ENCODE data around the gene NT5DC4. TPM values are rescaled to one million over a fixed set of nuclear protein-coding genes. Genes with fewer than 3 reads are reported as not detected.

Gene NT5DC4
- polyA plus RNA-seq, 1 of the 3 experiments (the other 2 are of a cell fraction) = not detected

DNA sequence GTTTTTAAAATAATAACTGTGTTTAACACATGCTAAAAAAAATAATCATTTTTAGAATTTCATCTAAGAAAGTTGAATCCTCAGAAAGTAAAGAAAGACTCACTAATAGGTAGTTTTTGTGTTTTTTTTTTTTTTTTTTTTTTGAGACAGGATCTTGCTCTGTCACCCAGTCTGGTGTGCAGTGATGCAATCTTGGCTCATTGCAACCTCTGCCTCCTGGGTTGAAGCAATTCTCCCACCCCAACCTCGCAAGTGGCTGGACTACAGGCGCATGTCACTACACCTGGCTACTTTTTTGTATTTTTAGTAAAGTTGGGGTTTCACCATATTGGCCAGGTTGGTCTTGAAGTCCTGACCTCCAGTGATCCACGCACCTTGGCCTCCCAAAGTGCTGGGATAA, 36.4 kb downstream of the NT5DC4 start:
- no peaks in the 10 kb centered on the region for H3K27me3 ChIP-seq (ENCODE audit: insufficient read depth)
- H3K9ac ChIP-seq = no peak overlapping the region
- no peak overlapping the region for H3K4me2 ChIP-seq
- H3K79me2 ChIP-seq (ENCODE audit: insufficient read depth) = peaks cover 63% of the 10 kb centered on the region; the same call in 1 of the 2 replicates
- peaks cover 7% of the 10 kb centered on the region for H3F3A ChIP-seq (replicated peaks; ENCODE audit: insufficient read depth)
- ChIA-PET POLR2A (no interaction called here), CTCF (no interaction called here)
- H2AFZ ChIP-seq (ENCODE audit: low read depth) = no peak overlapping the region; the same call in 1 of the 2 replicates
- no peak for DNase-seq
- H3K9me2 ChIP-seq = no peaks in the 10 kb centered on the region
- H3K4me3 ChIP-seq (ENCODE audit: low read depth in 2 of 2, low read length in 1 of 2) = no peak overlapping the region
- no peaks in the 10 kb centered on the region for H4K20me1 ChIP-seq (ENCODE audit: insufficient read depth)
- TF ChIP-seq, protein P1, sequence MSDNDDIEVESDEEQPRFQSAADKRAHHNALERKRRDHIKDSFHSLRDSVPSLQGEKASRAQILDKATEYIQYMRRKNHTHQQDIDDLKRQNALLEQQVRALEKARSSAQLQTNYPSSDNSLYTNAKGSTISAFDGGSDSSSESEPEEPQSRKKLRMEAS (IDR thresholded peaks at IDR 0.05; ENCODE audit: low read depth) = no peak
- no peak for TF ChIP-seq RAD21 (IDR thresholded peaks at IDR 0.05; ENCODE audit: low read length)
- TF ChIP-seq RFX5 (IDR thresholded peaks at IDR 0.05; ENCODE audit: low read length) = no peak
- no peak for TF ChIP-seq POLR2AphosphoS5 (IDR thresholded peaks at IDR 0.05; ENCODE audit: low read depth, low read length)
- TF ChIP-seq SIN3A (IDR thresholded peaks at IDR 0.05; ENCODE audit: borderline replicate concordance, low read depth, low read length) = no peak
- H3K27ac ChIP-seq (ENCODE audit: low read depth in 2 of 2, low read length in 1 of 2) = no peak overlapping the region
- H3K36me3 ChIP-seq (replicated peaks in 1 of 2; ENCODE audit: control insufficient read depth in 1 of 2, insufficient read depth in 2 of 2, low read length in 1 of 2) = peaks cover 36 to 58% of the 10 kb centered on the region in 2 experiments
- peaks cover 0 to 3% of the 10 kb centered on the region in 2 experiments; a peak in 1 of 4 replicates for H3K4me1 ChIP-seq (ENCODE audit: control insufficient read depth in 1 of 2, insufficient read depth in 2 of 2, low read depth in 1 of 2, low read length in 1 of 2)
- WGBS (ENCODE audit: low lambda C conversion rate) = 97% methylated on average over 3 of the region's 3 CpGs
- no peaks in the 10 kb centered on the region for H3K9me3 ChIP-seq

- ChIA-PET POLR2A (no interaction called here), CTCF (interaction anchor here (6.9 kb wide), 1 partner anchor 9 kb away, joined by 40 read pairs; no protein-coding TSS in a partner anchor)
- Histone ChIP-seq H3K9ac (no peak overlapping the region), H4K20me1 (ENCODE audit: insufficient read depth) (no peaks in the 10 kb centered on the region), H3K79me2 (ENCODE audit: insufficient read depth) (peaks cover 67% of the 10 kb centered on the region), H3K27me3 (ENCODE audit: insufficient read depth) (no peaks in the 10 kb centered on the region), H2AFZ (ENCODE audit: low read depth) (no peak overlapping the region; the same call in 1 of the 2 replicates), H3F3A (replicated peaks; ENCODE audit: insufficient read depth) (no peaks in the 10 kb centered on the region), H3K9me2 (no peaks in the 10 kb centered on the region), H3K4me1 (ENCODE audit: control insufficient read depth in 1 of 2, insufficient read depth in 2 of 2, low read depth in 1 of 2, low read length in 1 of 2) (peaks cover 6 to 7% of the 10 kb centered on the region in 2 experiments; a peak in 3 of 4 replicates), H3K27ac (ENCODE audit: low read depth in 2 of 2, low read length in 1 of 2) (no peak overlapping the region), H3K36me3 (replicated peaks in 1 of 2; ENCODE audit: control insufficient read depth in 1 of 2, insufficient read depth in 2 of 2, low read length in 1 of 2) (peaks cover 36 to 57% of the 10 kb centered on the region in 2 experiments), H3K4me3 (ENCODE audit: low read depth in 2 of 2, low read length in 1 of 2) (no peak overlapping the region), H3K9me3 (no peaks in the 10 kb centered on the region), H3K4me2 (no peak overlapping the region)
- DNase-seq = no peak
- no peak for TF ChIP-seq USF1 (IDR thresholded peaks at IDR 0.05; ENCODE audit: borderline replicate concordance, low read depth)
- TF ChIP-seq CHD2 (IDR thresholded peaks at IDR 0.05; ENCODE audit: low read length, partially characterized antibody) = no peak
- TF ChIP-seq, protein P2, sequence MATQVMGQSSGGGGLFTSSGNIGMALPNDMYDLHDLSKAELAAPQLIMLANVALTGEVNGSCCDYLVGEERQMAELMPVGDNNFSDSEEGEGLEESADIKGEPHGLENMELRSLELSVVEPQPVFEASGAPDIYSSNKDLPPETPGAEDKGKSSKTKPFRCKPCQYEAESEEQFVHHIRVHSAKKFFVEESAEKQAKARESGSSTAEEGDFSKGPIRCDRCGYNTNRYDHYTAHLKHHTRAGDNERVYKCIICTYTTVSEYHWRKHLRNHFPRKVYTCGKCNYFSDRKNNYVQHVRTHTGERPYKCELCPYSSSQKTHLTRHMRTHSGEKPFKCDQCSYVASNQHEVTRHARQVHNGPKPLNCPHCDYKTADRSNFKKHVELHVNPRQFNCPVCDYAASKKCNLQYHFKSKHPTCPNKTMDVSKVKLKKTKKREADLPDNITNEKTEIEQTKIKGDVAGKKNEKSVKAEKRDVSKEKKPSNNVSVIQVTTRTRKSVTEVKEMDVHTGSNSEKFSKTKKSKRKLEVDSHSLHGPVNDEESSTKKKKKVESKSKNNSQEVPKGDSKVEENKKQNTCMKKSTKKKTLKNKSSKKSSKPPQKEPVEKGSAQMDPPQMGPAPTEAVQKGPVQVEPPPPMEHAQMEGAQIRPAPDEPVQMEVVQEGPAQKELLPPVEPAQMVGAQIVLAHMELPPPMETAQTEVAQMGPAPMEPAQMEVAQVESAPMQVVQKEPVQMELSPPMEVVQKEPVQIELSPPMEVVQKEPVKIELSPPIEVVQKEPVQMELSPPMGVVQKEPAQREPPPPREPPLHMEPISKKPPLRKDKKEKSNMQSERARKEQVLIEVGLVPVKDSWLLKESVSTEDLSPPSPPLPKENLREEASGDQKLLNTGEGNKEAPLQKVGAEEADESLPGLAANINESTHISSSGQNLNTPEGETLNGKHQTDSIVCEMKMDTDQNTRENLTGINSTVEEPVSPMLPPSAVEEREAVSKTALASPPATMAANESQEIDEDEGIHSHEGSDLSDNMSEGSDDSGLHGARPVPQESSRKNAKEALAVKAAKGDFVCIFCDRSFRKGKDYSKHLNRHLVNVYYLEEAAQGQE (IDR thresholded peaks at IDR 0.05; ENCODE audit: low read depth, low read length) = no peak
- TF ChIP-seq, protein P1 (IDR thresholded peaks at IDR 0.05; ENCODE audit: low read depth) = no peak
- no peak for TF ChIP-seq FOXJ3 (CRISPR knock-in tag; IDR thresholded peaks at IDR 0.05)
- TF ChIP-seq TEAD4 (IDR thresholded peaks at IDR 0.05; ENCODE audit: borderline replicate concordance, insufficient read depth) = no peak
- TF ChIP-seq RCOR1 (IDR thresholded peaks at IDR 0.05; ENCODE audit: low read length) = no peak
- no peak for TF ChIP-seq JUND (IDR thresholded peaks at IDR 0.05)
- WGBS (ENCODE audit: low lambda C conversion rate) = 87% methylated on average over 2 of the region's 2 CpGs
Measured at GRCh38 chr2:112758711-112759110, 37.9 kb downstream of the NT5DC4 start.
